ENCODE data around the gene INHBC.

Gene INHBC

GRCh38 chr12:57446292-57446960 lies 11.8 kb downstream of the INHBC start (continued):
- TF ChIP-seq ZBTB11 (tag by site-specific recombination; conservative IDR thresholded peaks at IDR 0.05; ENCODE audit: low read depth) (peak; percentile 84), ZNF280C (tag by site-specific recombination; IDR thresholded peaks at IDR 0.05) (no peak), ZFP3 (tag by site-specific recombination; IDR thresholded peaks at IDR 0.05; ENCODE audit: low read depth) (peak; percentile 34; the same call in 1 of the 2 replicates), ZNF501 (tag by site-specific recombination; IDR thresholded peaks at IDR 0.05) (0 out of 2 replicates have a peak, but pooled peaks have one; percentile 49), ZNF140 (tag by site-specific recombination; IDR thresholded peaks at IDR 0.05) (peak; percentile 95), ZNF138 (tag by site-specific recombination; IDR thresholded peaks at IDR 0.05; ENCODE audit: borderline replicate concordance) (0 out of 2 replicates have a peak, but pooled peaks have one; percentile 12), ZNF530 (tag by site-specific recombination; IDR thresholded peaks at IDR 0.05; ENCODE audit: low read depth) (peak; percentile 75; the same call in 1 of the 2 replicates), MZF1 (tag by site-specific recombination; IDR thresholded peaks at IDR 0.05; ENCODE audit: borderline replicate concordance) (peak; percentile 49; the same call in 1 of the 2 replicates), ZSCAN5A (tag by site-specific recombination; IDR thresholded peaks at IDR 0.05) (no peak), ZBTB8A (tag by site-specific recombination; IDR thresholded peaks at IDR 0.05) (peak; percentile 87), ZNF629 (tag by site-specific recombination; IDR thresholded peaks at IDR 0.05) (peak; percentile 40; the same call in 1 of the 2 replicates), AEBP2 (tag by site-specific recombination; IDR thresholded peaks at IDR 0.05; ENCODE audit: borderline replicate concordance) (peak; percentile 76; the same call in 1 of the 2 replicates), ZNF791 (tag by site-specific recombination; IDR thresholded peaks at IDR 0.05) (peak; percentile 74; the same call in 1 of the 2 replicates), ZNF426 (tag by site-specific recombination; IDR thresholded peaks at IDR 0.05) (peak; percentile 95), MYNN (tag by site-specific recombination; IDR thresholded peaks at IDR 0.05; ENCODE audit: borderline replicate concordance) (peak; percentile 18; the same call in 1 of the 2 replicates), ZNF580 (tag by site-specific recombination; IDR thresholded peaks at IDR 0.05) (peak; percentile 67; the same call in 1 of the 2 replicates), TSHZ1 (tag by site-specific recombination; IDR thresholded peaks at IDR 0.05; ENCODE audit: borderline replicate concordance) (peak; percentile 23; the same call in 1 of the 2 replicates), ZNF112 (tag by site-specific recombination; IDR thresholded peaks at IDR 0.05) (no peak), ZNF18 (tag by site-specific recombination; IDR thresholded peaks at IDR 0.05) (0 out of 2 replicates have a peak, but pooled peaks have one; percentile 25)
